SK-N-SH (cell line): ENCODE data around the gene NEK8. TPM values are rescaled to one million over a fixed set of nuclear protein-coding genes. Genes with fewer than 3 reads are reported as not detected.
A peak's percentile ranks its signal among the peaks of the same experiment; 100 is the strongest.

ENCODE experiments used
- CTCF ChIA-PET: fragments of 300-600, 350-600 bp; formaldehyde crosslinking; extraction: SDS; loops from one replicate; lab custom pipeline; 2021; lab: Yijun Ruan, JAX
- POLR2A ChIA-PET: fragments of 350-600 bp; sonication (Branson Sonifier 250); formaldehyde crosslinking; extraction: SDS; loops from one replicate; lab custom pipeline; 2020; ENCODE audit warnings: antibody characterized with exemption, inconsistent platforms; lab: Yijun Ruan, JAX
- DNase-seq: peaks from one replicate; pipeline ENCODE4 v3.0.0; 2012
- H2AFZ ChIP-seq: fragments of 200-600 bp; sonication (generic); 2 replicates; pipeline ENCODE4 v1.8.1; 2016; ENCODE audit warnings: antibody characterized with exemption, mild to moderate bottlenecking, low read depth
- H3F3A ChIP-seq: fragments of 200-600 bp; sonication (generic); replicated peaks from 2 replicates; pipeline ENCODE3; 2016; ENCODE audit warnings: antibody characterized with exemption, mild to moderate bottlenecking; ENCODE audit not compliant: insufficient read depth
- H3K27ac ChIP-seq, 2 experiments: fragments of 200-500 bp in 1 of 2; fragments of 200-600 bp in 1 of 2; sonication (Bioruptor generic) in 1 of 2; sonication (generic), shearing (Covaris generic) in 1 of 2; 2 replicates each; pipeline versions ENCODE4 v1.5.1 to v1.6.1; 2014 to 2016; ENCODE audit warnings: low read depth in 2 of 2, inconsistent platforms in 1 of 2, low read length in 1 of 2, mild to moderate bottlenecking in 1 of 2, mixed read lengths in 1 of 2
- H3K27me3 ChIP-seq: fragments of 200-600 bp; sonication (generic), shearing (Covaris generic); 2 replicates; pipeline ENCODE4 v1.6.1; 2016; ENCODE audit warnings: mixed run types; ENCODE audit not compliant: insufficient read depth
- H3K36me3 ChIP-seq, 2 experiments: fragments of 200-500 bp in 1 of 2; fragments of 200-600 bp in 1 of 2; sonication (Bioruptor generic) in 1 of 2; sonication (generic) in 1 of 2; replicated peaks in 1 of 2; 2 replicates each; pipeline versions ENCODE3 to v1.5.1; 2014 to 2016; ENCODE audit warnings: low read length in 1 of 2, mild to moderate bottlenecking in 1 of 2; ENCODE audit not compliant: insufficient read depth in 2 of 2, control insufficient read depth in 1 of 2
- H3K4me1 ChIP-seq, 2 experiments: fragments of 200-500 bp in 1 of 2; fragments of 200-600 bp in 1 of 2; sonication (Bioruptor generic) in 1 of 2; sonication (generic), shearing (Covaris generic) in 1 of 2; 2 replicates each; pipeline versions ENCODE4 v1.5.1 to v1.6.1; 2014 to 2016; ENCODE audit warnings: low read depth in 1 of 2, low read length in 1 of 2, mixed run types in 1 of 2; ENCODE audit not compliant: insufficient read depth in 2 of 2, control insufficient read depth in 1 of 2
- H3K4me2 ChIP-seq: fragments of 200-600 bp; sonication (generic), shearing (Covaris generic); 2 replicates; pipeline ENCODE4 v1.6.1; 2017; ENCODE audit warnings: mixed run types
- H3K4me3 ChIP-seq, 2 experiments: fragments of 200-500 bp in 1 of 2; fragments of 200-600 bp in 1 of 2; sonication (Bioruptor generic) in 1 of 2; sonication (generic), shearing (Covaris generic) in 1 of 2; 2 replicates each; pipeline versions ENCODE4 v1.5.1 to v1.8.1; 2014 to 2016; ENCODE audit warnings: low read depth in 2 of 2, inconsistent platforms in 1 of 2, low read length in 1 of 2, mild to moderate bottlenecking in 1 of 2, mixed read lengths in 1 of 2, moderate library complexity in 1 of 2
- H3K79me2 ChIP-seq: fragments of 200-600 bp; sonication (generic); 2 replicates; pipeline ENCODE4 v1.8.1; 2017; ENCODE audit warnings: mild to moderate bottlenecking; ENCODE audit not compliant: insufficient read depth
- H3K9ac ChIP-seq: fragments of 200-600 bp; sonication (generic); 2 replicates; pipeline ENCODE4 v1.6.1; 2017; ENCODE audit warnings: mixed run types
- H3K9me2 ChIP-seq: fragments of 200-600 bp; sonication (generic); 2 replicates; pipeline ENCODE4 v1.6.1; 2017; ENCODE audit warnings: mixed run types
- H3K9me3 ChIP-seq: fragments of 200-600 bp; sonication (generic); 2 replicates; pipeline ENCODE4 v1.6.1; 2017; ENCODE audit warnings: mixed run types, mild to moderate bottlenecking, moderate library complexity
- H4K20me1 ChIP-seq: fragments of 200-600 bp; sonication (generic); 2 replicates; pipeline ENCODE4 v1.6.1; 2017; ENCODE audit warnings: mild to moderate bottlenecking, mixed run types; ENCODE audit not compliant: insufficient read depth
- CHD2 ChIP-seq: fragments of 150-350 bp; IDR thresholded peaks from 2 replicates; pipeline ENCODE4 v1.6.1; 2018; ENCODE audit warnings: low read length; ENCODE audit not compliant: partially characterized antibody
- CTCF ChIP-seq: fragments of 200-600 bp; sonication (generic); IDR thresholded peaks from 2 replicates; pipeline ENCODE4 v1.6.1; 2017; ENCODE audit warnings: antibody characterized with exemption, mild to moderate bottlenecking, moderate library complexity
- ELF1 ChIP-seq: IDR thresholded peaks from 2 replicates; pipeline ENCODE4 v1.4.0; 2012
- EP300 ChIP-seq, 2 experiments: IDR thresholded peaks; 2 replicates each; pipeline versions ENCODE4 v1.4.0 to v1.6.1; 2012; ENCODE audit warnings: borderline replicate concordance in 1 of 2, low read depth in 1 of 2, low read length in 1 of 2
- EZH2phosphoT487 ChIP-seq: fragments of 200-600 bp; sonication (generic); IDR thresholded peaks from 2 replicates; pipeline ENCODE4 v1.6.1; 2017; ENCODE audit warnings: low read depth, mixed run types, mild to moderate bottlenecking, antibody characterized with exemption, moderate library complexity, borderline replicate concordance
- FOSL2 ChIP-seq: IDR thresholded peaks from 2 replicates; pipeline ENCODE4 v1.4.0; 2012; ENCODE audit warnings: low read depth, mild to moderate bottlenecking, moderate library complexity, borderline replicate concordance
- FOXJ3 ChIP-seq: sonication (generic); formaldehyde crosslinking; IDR thresholded peaks from 2 replicates; pipeline ENCODE4 v1.5.1; 2020; ENCODE audit warnings: mild to moderate bottlenecking, missing genetic modification reagents
- GABPA ChIP-seq: IDR thresholded peaks from 2 replicates; pipeline ENCODE4 v1.4.0; 2012; ENCODE audit warnings: low read depth, mild to moderate bottlenecking
- GATA2 ChIP-seq: sonication (generic); formaldehyde crosslinking; IDR thresholded peaks from 2 replicates; pipeline ENCODE4 v1.5.0; 2020; ENCODE audit warnings: mild to moderate bottlenecking, missing genetic modification reagents
- IRF3 ChIP-seq: fragments of 150-350 bp; IDR thresholded peaks from 2 replicates; pipeline ENCODE4 v1.6.1; 2016; ENCODE audit warnings: mild to moderate bottlenecking, low read depth, low read length
- JUND ChIP-seq: IDR thresholded peaks from 2 replicates; pipeline ENCODE4 v1.4.0; 2012
- MEF2A ChIP-seq: IDR thresholded peaks from 2 replicates; pipeline ENCODE4 v1.4.0; 2012; ENCODE audit warnings: low read depth, borderline replicate concordance
- NFIC ChIP-seq: IDR thresholded peaks from 2 replicates; pipeline ENCODE4 v1.4.0; 2012; ENCODE audit warnings: borderline replicate concordance
- PBX3 ChIP-seq: IDR thresholded peaks from 2 replicates; pipeline ENCODE4; 2012
- POLR2AphosphoS5 ChIP-seq: IDR thresholded peaks from 2 replicates; pipeline ENCODE4 v1.6.1; 2012; ENCODE audit warnings: low read depth, low read length
- RAD21 ChIP-seq: IDR thresholded peaks from 2 replicates; pipeline ENCODE4 v1.6.1; 2012; ENCODE audit warnings: mild to moderate bottlenecking, low read length
- RFX5 ChIP-seq: IDR thresholded peaks from 2 replicates; pipeline ENCODE4 v1.6.1; 2012; ENCODE audit warnings: mild to moderate bottlenecking, improper control_type of control experiment, low read length
- SMC3 ChIP-seq: IDR thresholded peaks from 2 replicates; pipeline ENCODE4 v1.6.1; 2012; ENCODE audit warnings: low read depth, low read length, improper control_type of control experiment
- TAF1 ChIP-seq: IDR thresholded peaks from 2 replicates; pipeline ENCODE4 v1.6.1; 2012; ENCODE audit warnings: low read depth, mild to moderate bottlenecking, low read length, moderate library complexity, borderline replicate concordance
- TCF12 ChIP-seq: IDR thresholded peaks from 2 replicates; pipeline ENCODE4 v1.4.0; 2012
- USF1 ChIP-seq: IDR thresholded peaks from 2 replicates; pipeline ENCODE4 v1.4.0; 2012; ENCODE audit warnings: low read depth, borderline replicate concordance
- WGBS: methylation state at CpG from one replicate; pipeline ENCODE4 v1.1.6; 2017; ENCODE audit warnings: low lambda C conversion rate; 5-methylcytosine and 5-hydroxymethylcytosine counted together
- polyA plus RNA-seq, 3 experiments: library from polyadenylated mRNA; depleted of rRNA; stranded (reverse); fragments of >200 nt; gene quantifications; 2 replicates each; pipeline ENCODE4 v1.2.3, GENCODE V29; 2012

The NEK8 gene
- polyA plus RNA-seq, 1 of the 3 experiments (the other 2 are of a cell fraction): 6.0 TPM

- peaks cover 73% of the 10 kb centered on the region for H3F3A ChIP-seq
- H3K9ac ChIP-seq: peak overlapping the region; percentile 71; the same call in 1 of the 2 replicates
- ChIA-PET POLR2A (interaction anchor here (1.0 to 4.5 kb wide), 3 partner anchors 18 to 227 kb away, joined by 3 to 52 read pairs (median 4); partner anchors contain the start of gene TRAF4), CTCF (interaction anchor here (0.8 to 11.1 kb wide), 15 partner anchors 9 to 391 kb away, joined by 3 to 612 read pairs (median 8); partner anchors contain the start of genes PHF12, PROCA1, SDF2 and SUPT6H)
- H3K27me3 ChIP-seq: no peaks in the 10 kb centered on the region
- no peak for TF ChIP-seq RAD21
- TF ChIP-seq FOXJ3 (CRISPR knock-in tag): no peak
- peak; percentile 40; the same call in 1 of the 2 replicates for TF ChIP-seq POLR2AphosphoS5
- no peak for TF ChIP-seq ELF1
- TF ChIP-seq CTCF: peak; percentile 25; the same call in 1 of the 2 replicates
- peak; percentile 54; the same call in 1 of the 2 replicates for TF ChIP-seq PBX3
- no peak for TF ChIP-seq TCF12
- TF ChIP-seq JUND: no peak
- no peak for TF ChIP-seq RFX5
- no peak for TF ChIP-seq NFIC
- no peak for TF ChIP-seq GATA2 (CRISPR knock-in tag)
- TF ChIP-seq CHD2: peak; percentile 11
- no peak for TF ChIP-seq EZH2phosphoT487
- peaks cover 38 to 41% of the 10 kb centered on the region in 2 experiments for H3K36me3 ChIP-seq
- no peak overlapping the region for H2AFZ ChIP-seq
- DNase-seq: no peak
- WGBS: 50% methylated on average over 18 of the region's 20 CpGs
- H3K4me1 ChIP-seq: peaks cover 16 to 42% of the 10 kb centered on the region in 2 experiments
- H3K79me2 ChIP-seq: peaks cover 31% of the 10 kb centered on the region
- peak overlapping the region; percentile 72 to 88 for H3K27ac ChIP-seq
- H4K20me1 ChIP-seq: peaks cover 36% of the 10 kb centered on the region
- H3K4me2 ChIP-seq: peak overlapping the region; percentile 99
- no peaks in the 10 kb centered on the region for H3K9me3 ChIP-seq
- H3K9me2 ChIP-seq: no peaks in the 10 kb centered on the region
- H3K4me3 ChIP-seq: peak overlapping the region; percentile 54 to 67
Observed at GRCh38 chr17:28725166-28725659, 3.4 kb upstream of the NEK8 start.

- H3K79me2 ChIP-seq: peaks cover 26% of the 10 kb centered on the region
- H3K4me1 ChIP-seq: peaks cover 16 to 42% of the 10 kb centered on the region in 2 experiments
- 6% methylated on average over 9 of the region's 45 CpGs for WGBS
- no peak for TF ChIP-seq EP300 (IDR thresholded peaks at IDR 0.05; ENCODE audit: borderline replicate concordance in 1 of 2, low read depth in 1 of 2, low read length in 1 of 2)
- peak; percentile 62 for TF ChIP-seq TAF1
- peak; percentile 3 for TF ChIP-seq PBX3
- TF ChIP-seq FOSL2: no peak; the same call in 1 of the 2 replicates
- no peak for TF ChIP-seq USF1
- no peak for TF ChIP-seq IRF3
- TF ChIP-seq RAD21: no peak
- no peak for TF ChIP-seq MEF2A
- TF ChIP-seq SMC3: no peak
- no peak for TF ChIP-seq RFX5
- peak; percentile 27 for TF ChIP-seq POLR2AphosphoS5
- TF ChIP-seq GABPA: no peak
Observed at GRCh38 chr17:28725660-28726225, 2.8 kb upstream of the NEK8 start.

More at GRCh38 chr17:28725660-28726225, 2.8 kb upstream of the NEK8 start:
- Histone ChIP-seq H3K27me3 (no peaks in the 10 kb centered on the region), H3F3A (peaks cover 71% of the 10 kb centered on the region), H3K4me2 (peak overlapping the region; percentile 99), H3K27ac (peak overlapping the region; percentile 72 to 88), H3K36me3 (peaks cover 35 to 37% of the 10 kb centered on the region in 2 experiments), H3K9me2 (no peaks in the 10 kb centered on the region), H3K4me3 (peak overlapping the region; percentile 54 to 67), H4K20me1 (peaks cover 35% of the 10 kb centered on the region), H3K9ac (peak overlapping the region; percentile 71; the same call in 1 of the 2 replicates), H3K9me3 (no peaks in the 10 kb centered on the region), H2AFZ (0 out of 2 replicates have a peak overlapping the region, but pooled peaks have one; percentile 11)
- no peak for DNase-seq
- POLR2A ChIA-PET: interaction anchor here (1.0 to 4.5 kb wide), 6 partner anchors 18 to 240 kb away, joined by 3 to 90 read pairs (median 8); partner anchors contain the start of gene TRAF4
- CTCF ChIA-PET: interaction anchor here (0.8 to 11.1 kb wide), 30 partner anchors 9 to 565 kb away, joined by 3 to 612 read pairs (median 8); partner anchors contain the start of genes BLTP2, DHRS13, FLOT2 and PHF12
